HG03558 (cell line): ENCODE measurements around the gene C20orf202.
"Not testable (repeated sequence)": the region's sequence is repeated elsewhere in the genome, so short reads cannot be mapped to it uniquely, and the experiment has no call there.

Source experiments
- ATAC-seq: cut with Tn5 transposase; IDR thresholded peaks from one replicate; pipeline ENCODE4 v1.9.1; 2021; ENCODE audit warnings: moderate number of reproducible peaks; ENCODE audit not compliant: unreplicated experiment; ENCODE audit errors: extremely low read depth

Gene C20orf202

GRCh38 chr20:1241456-1241855 lies 38.2 kb downstream of the C20orf202 start:
- no peak for ATAC-seq

GRCh38 chr20:1242099-1242498 lies 38.8 kb downstream of the C20orf202 start:
- no peak for ATAC-seq

GRCh38 chr20:1242530-1242929 lies 39.3 kb downstream of the C20orf202 start:
- no peak for ATAC-seq

- no peak for ATAC-seq
These were observed 42.3 kb downstream of the C20orf202 start for GRCh38 chr20:1245578-1245977.

GRCh38 chr20:1247689-1248088 lies 44.4 kb downstream of the C20orf202 start:
- no peak for ATAC-seq

DNA sequence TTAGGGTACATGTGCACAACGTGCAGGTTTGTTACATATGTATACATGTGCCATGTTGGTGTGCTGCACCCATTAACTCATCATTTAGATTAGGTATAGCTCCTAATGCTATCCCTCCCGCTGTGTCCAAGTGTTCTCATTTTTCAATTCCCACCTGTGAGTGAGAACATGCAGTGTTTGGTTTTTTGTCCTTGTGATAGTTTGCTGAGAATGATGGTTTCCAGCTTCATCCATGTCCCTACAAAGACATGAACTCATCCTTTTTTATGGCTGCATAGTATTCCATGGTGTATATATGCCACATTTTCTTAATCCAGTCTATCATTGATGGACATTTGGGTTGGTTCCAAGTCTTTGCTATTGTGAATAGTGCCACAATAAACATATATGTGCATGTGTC lies 47.0 kb downstream of the C20orf202 start:
- ATAC-seq = not testable (repeated sequence)

GRCh38 chr20:1252416-1252815 lies 49.2 kb downstream of the C20orf202 start:
- ATAC-seq = no peak

GRCh38 chr20:1254254-1254653 lies 51.0 kb downstream of the C20orf202 start:
- no peak for ATAC-seq

GRCh38 chr20:1255675-1256074 lies 52.4 kb downstream of the C20orf202 start:
- no peak for ATAC-seq
